ENCODE results near the gene PRKCH. TPM values are rescaled to one million over a fixed set of nuclear protein-coding genes. Genes with fewer than 3 reads are reported as not detected.

PRKCH gene
- total RNA-seq, 1 donor from 2014 or later: 19.1 TPM

- Mint-ChIP-seq H3K4me3 (no peak overlapping the region), H3K27me3 (no peaks in the 10 kb centered on the region), H3K36me3 (no peaks in the 10 kb centered on the region), H3K27ac (no peak overlapping the region), H3K4me1 (ENCODE audit: unreplicated experiment) (peaks cover 8% of the 10 kb centered on the region), H3K9me3 (peaks cover 3% of the 10 kb centered on the region)
- no peak for TF ChIP-seq CTCF (conservative IDR thresholded peaks at IDR 0.05)
- no peak for DNase-seq (ENCODE audit: extremely low spot score, unreplicated experiment)
Observed at GRCh38 chr14:61444215-61444768, 122.9 kb downstream of the PRKCH start.

GRCh38 chr14:61451491-61451890 lies 130.1 kb downstream of the PRKCH start:
- no peaks in the 10 kb centered on the region for H3K36me3 Mint-ChIP-seq
- TF ChIP-seq CTCF (conservative IDR thresholded peaks at IDR 0.05): no peak
- H3K27me3 Mint-ChIP-seq: no peaks in the 10 kb centered on the region
- no peaks in the 10 kb centered on the region for H3K4me1 Mint-ChIP-seq (ENCODE audit: unreplicated experiment)
- no peak for DNase-seq (ENCODE audit: extremely low spot score, unreplicated experiment)
- H3K27ac Mint-ChIP-seq: no peak overlapping the region
- H3K9me3 Mint-ChIP-seq: no peaks in the 10 kb centered on the region
- H3K4me3 Mint-ChIP-seq: no peak overlapping the region

- Mint-ChIP-seq H3K4me1 (ENCODE audit: unreplicated experiment) (no peaks in the 10 kb centered on the region), H3K27me3 (no peaks in the 10 kb centered on the region), H3K9me3 (no peaks in the 10 kb centered on the region), H3K27ac (no peak overlapping the region), H3K36me3 (peaks cover 3% of the 10 kb centered on the region), H3K4me3 (no peak overlapping the region)
- DNase-seq (ENCODE audit: extremely low spot score, unreplicated experiment): no peak
- TF ChIP-seq CTCF (conservative IDR thresholded peaks at IDR 0.05): no peak
Observed at GRCh38 chr14:61451891-61452400, 130.6 kb downstream of the PRKCH start.

GRCh38 chr14:61452452-61452851 lies 131.1 kb downstream of the PRKCH start:
- H3K36me3 Mint-ChIP-seq: peaks cover 3% of the 10 kb centered on the region
- no peaks in the 10 kb centered on the region for H3K27me3 Mint-ChIP-seq
- no peaks in the 10 kb centered on the region for H3K4me1 Mint-ChIP-seq (ENCODE audit: unreplicated experiment)
- no peak for TF ChIP-seq CTCF (conservative IDR thresholded peaks at IDR 0.05)
- no peak overlapping the region for H3K4me3 Mint-ChIP-seq
- no peak overlapping the region for H3K27ac Mint-ChIP-seq
- no peak for DNase-seq (ENCODE audit: extremely low spot score, unreplicated experiment)
- no peaks in the 10 kb centered on the region for H3K9me3 Mint-ChIP-seq

- no peak for TF ChIP-seq CTCF (conservative IDR thresholded peaks at IDR 0.05)
- no peak for DNase-seq (ENCODE audit: extremely low spot score, unreplicated experiment)
- no peak overlapping the region for H3K27ac Mint-ChIP-seq
- no peaks in the 10 kb centered on the region for H3K4me1 Mint-ChIP-seq (ENCODE audit: unreplicated experiment)
- H3K36me3 Mint-ChIP-seq: peaks cover 6% of the 10 kb centered on the region
- H3K27me3 Mint-ChIP-seq: no peaks in the 10 kb centered on the region
- H3K4me3 Mint-ChIP-seq: no peak overlapping the region
- H3K9me3 Mint-ChIP-seq: no peaks in the 10 kb centered on the region
Observed at GRCh38 chr14:61453103-61453767, 131.9 kb downstream of the PRKCH start.

Data from type B pancreatic cell (in vitro differentiated cells).